Endothelial cell of umbilical vein (primary cell): ENCODE measurements around the gene MRM2. TPM values are rescaled to one million over a fixed set of nuclear protein-coding genes. Genes with fewer than 3 reads are reported as not detected.

Source experiments
- BruUV-seq: library from RNA; stranded (reverse); fragments of 400-500 nt; replicated peaks from 2 replicates; lab custom pipeline; 2021; lab: Mats Ljungman, UMichigan
- CTCF ChIA-PET: fragments of 300-600, 350-600 bp; sonication (Branson Sonifier 250); formaldehyde crosslinking; loops from one replicate; lab custom pipeline; 2021; ENCODE audit warnings: antibody characterized with exemption, inconsistent platforms; lab: Charles Lee
- POLR2A ChIA-PET: fragments of 300-600, 350-600 bp; sonication (Branson Sonifier 250); formaldehyde crosslinking; loops from one replicate; lab custom pipeline; 2021; ENCODE audit warnings: antibody characterized with exemption, inconsistent platforms; lab: Charles Lee
- DNase-seq: peaks from one replicate; pipeline ENCODE4 v3.0.0-alpha.2; 2011; ENCODE audit warnings: low read depth, low spot score
- FAIRE-seq: peaks from 2 replicates; lab custom pipeline; 2011; peaks lifted over from hg19 to GRCh38; lab: Jason Lieb, UNC
- H2AFZ ChIP-seq: 2 replicates; pipeline ENCODE4 v1.6.0; 2012; ENCODE audit warnings: low read depth, low read length, control low read depth, inconsistent platforms
- H3K27ac ChIP-seq: 2 replicates; pipeline ENCODE4 v1.5.1; 2011; ENCODE audit warnings: low read depth, mild to moderate bottlenecking, control low read depth, low read length, moderate library complexity; ENCODE audit not compliant: insufficient read depth
- H3K27me3 ChIP-seq, 2 experiments: 2 replicates each; pipeline versions ENCODE4 v1.6.0 to v1.6.1; 2011; ENCODE audit warnings: low read length in 2 of 2, mixed read lengths in 1 of 2; ENCODE audit not compliant: control insufficient read depth in 2 of 2, insufficient read depth in 2 of 2
- H3K36me3 ChIP-seq, 2 experiments: 2 replicates in 1 of 2; 3 replicates in 1 of 2; pipeline ENCODE4 v1.5.1; 2011; ENCODE audit warnings: low read length in 2 of 2, mild to moderate bottlenecking in 1 of 2, moderate library complexity in 1 of 2; ENCODE audit not compliant: control insufficient read depth in 2 of 2, insufficient read depth in 2 of 2; ENCODE audit errors: extremely low read depth in 1 of 2
- H3K4me1 ChIP-seq: 3 replicates; pipeline ENCODE4 v1.5.1; 2011; ENCODE audit warnings: mild to moderate bottlenecking, low read length; ENCODE audit not compliant: control insufficient read depth, insufficient read depth; ENCODE audit errors: extremely low read depth
- H3K4me2 ChIP-seq: 2 replicates; pipeline ENCODE4 v1.6.1; 2011; ENCODE audit warnings: low read length, control low read depth, mixed read lengths; ENCODE audit not compliant: insufficient read depth
- H3K4me3 ChIP-seq, 3 experiments: fragments of 200-600 bp in 1 of 3; sonication (generic), shearing (Covaris generic) in 1 of 3; replicated peaks in 1 of 3; 2 replicates each; pipeline ENCODE4 v1.5.1; 2011 to 2016; ENCODE audit warnings: control low read depth in 3 of 3, low read length in 3 of 3, mild to moderate bottlenecking in 2 of 3, inconsistent platforms in 1 of 3, low read depth in 1 of 3, moderate library complexity in 1 of 3; ENCODE audit not compliant: insufficient read depth in 1 of 3
- H3K79me2 ChIP-seq: 2 replicates; pipeline ENCODE4 v1.6.0; 2012; ENCODE audit warnings: low read length, inconsistent platforms; ENCODE audit not compliant: control insufficient read depth, insufficient read depth
- H3K9ac ChIP-seq: replicated peaks from 2 replicates; pipeline ENCODE3; 2011; ENCODE audit warnings: low read length, control low read depth; ENCODE audit not compliant: insufficient read depth; ENCODE audit errors: extremely low read depth
- H3K9me1 ChIP-seq: replicated peaks from 3 replicates; pipeline ENCODE4 v1.6.0; 2011; ENCODE audit warnings: mild to moderate bottlenecking, low read length; ENCODE audit not compliant: control insufficient read depth, insufficient read depth; ENCODE audit errors: extremely low read depth
- H3K9me3 ChIP-seq: replicated peaks from 2 replicates; pipeline ENCODE4 v1.5.1; 2012; ENCODE audit warnings: low read length, inconsistent platforms; ENCODE audit not compliant: control insufficient read depth, insufficient read depth
- H4K20me1 ChIP-seq: replicated peaks from 2 replicates; pipeline ENCODE3; 2011; ENCODE audit warnings: mild to moderate bottlenecking, low read length; ENCODE audit not compliant: control insufficient read depth, insufficient read depth; ENCODE audit errors: extremely low read depth
- CTCF ChIP-seq, 2 donors: IDR thresholded peaks; 1 replicate in 1 of 2; 2 replicates in 1 of 2; pipeline ENCODE4 v1.5.1; 2011; ENCODE audit warnings: low read length in 2 of 2, mild to moderate bottlenecking in 2 of 2, moderate library complexity in 2 of 2, control low read depth in 1 of 2, inconsistent platforms in 1 of 2, low read depth in 1 of 2; ENCODE audit not compliant: insufficient read depth in 1 of 2; ENCODE audit errors: extremely low read depth in 1 of 2
- EZH2 ChIP-seq: IDR thresholded peaks from 2 replicates; pipeline ENCODE4 v1.6.1; 2012; ENCODE audit warnings: borderline replicate concordance, low read depth, mild to moderate bottlenecking, moderate library complexity, low read length, inconsistent platforms; ENCODE audit not compliant: severe bottlenecking
- FOS ChIP-seq: IDR thresholded peaks from 2 replicates; pipeline ENCODE4 v1.6.1; 2011; ENCODE audit warnings: mild to moderate bottlenecking, low read length, moderate library complexity, borderline replicate concordance; ENCODE audit not compliant: insufficient read depth
- GATA2 ChIP-seq: IDR thresholded peaks from 2 replicates; pipeline ENCODE4 v1.7.0; 2011; ENCODE audit warnings: low read depth, mild to moderate bottlenecking, moderate library complexity, mixed read lengths, low read length; ENCODE audit not compliant: insufficient read length, insufficient read depth
- JUN ChIP-seq: IDR thresholded peaks from 2 replicates; pipeline ENCODE4 v1.6.1; 2011; ENCODE audit warnings: borderline replicate concordance, low read depth; ENCODE audit not compliant: insufficient read length, insufficient read depth
- MAX ChIP-seq: IDR thresholded peaks from 2 replicates; pipeline ENCODE4 v1.6.1; 2011; ENCODE audit not compliant: insufficient read depth, insufficient read length
- MYC ChIP-seq: IDR thresholded peaks from one replicate; pipeline ENCODE4 v1.6.1; 2011; ENCODE audit warnings: mild to moderate bottlenecking, low read depth, low read length
- POLR2A ChIP-seq: IDR thresholded peaks from 2 replicates; pipeline ENCODE4 v1.6.1; 2012; ENCODE audit warnings: low read depth, mild to moderate bottlenecking, control low read depth, low read length
- POLR2AphosphoS5 ChIP-seq: IDR thresholded peaks from 2 replicates; pipeline ENCODE4 v1.6.1; 2012; ENCODE audit warnings: low read depth, mild to moderate bottlenecking, control low read depth, low read length, moderate library complexity; ENCODE audit not compliant: insufficient read depth
- dilution Hi-C: fragments of 300-500 bp; cut with MboI; formaldehyde crosslinking; loops from one replicate; pipeline ENCODE4 v1.15.0; 2019; ENCODE audit warnings: low sequenced_read_pairs; ENCODE audit not compliant: extremely low pct_ligation_motif_present
- intact Hi-C: fragments of 100-400 bp; cut with micrococcal nuclease; formaldehyde crosslinking; loops from one replicate; pipeline ENCODE4 v1.10.0; 2022
- polyA plus RNA-seq, 4 experiments: library from polyadenylated mRNA; depleted of rRNA in 3 of 4; stranded (reverse) in 3 of 4; unstranded in 1 of 4; fragments of >200 nt; gene quantifications; 2 replicates each; pipeline versions ENCODE4 v1.2.1 to v1.2.3, GENCODE V29; 2011 to 2012; ENCODE audit warnings: missing spikeins in 1 of 4
- total RNA-seq: library from RNA; stranded (reverse); gene quantifications from 2 replicates; pipeline ENCODE4 v1.2.3, GENCODE V29; 2021

MRM2 gene
- total and polyA plus RNA-seq, 2 donors (not counting 3 experiments of a cell fraction or from before 2014, with no cell fraction given), result 10.6 to 20.8 TPM

- POLR2A ChIA-PET, result no interaction called here
These were observed 22.9 kb downstream of the MRM2 start for GRCh38 chr7:2219136-2219535.

More at GRCh38 chr7:2219136-2219535, 22.9 kb downstream of the MRM2 start:
- FAIRE-seq (no peak), DNase-seq (no peak)
- intact Hi-C loops, result no loop called here
- no peak overlapping the region for H3K4me2 ChIP-seq
- dilution Hi-C loops, result no loop called here
- no TSS peak for BruUV-seq
- H3K4me3 ChIP-seq, result no peak overlapping the region
- no peaks in the 10 kb centered on the region for H3K79me2 ChIP-seq
- no peaks in the 10 kb centered on the region for H3K9me1 ChIP-seq
- H3K27me3 ChIP-seq, result no peaks in the 10 kb centered on the region
- CTCF ChIA-PET, result no interaction called here
- no peaks in the 10 kb centered on the region for H3K4me1 ChIP-seq
- peaks cover 8 to 47% of the 10 kb centered on the region in 2 experiments for H3K36me3 ChIP-seq
- H4K20me1 ChIP-seq, result no peaks in the 10 kb centered on the region
- H3K9me3 ChIP-seq, result no peaks in the 10 kb centered on the region
- H2AFZ ChIP-seq, result no peak overlapping the region
- TF ChIP-seq MAX (no peak), POLR2AphosphoS5 (no peak), GATA2 (no peak), POLR2A (no peak), EZH2 (no peak), MYC (no peak), CTCF (IDR thresholded peaks at IDR 0.05; ENCODE audit: extremely low read depth in 1 of 2, insufficient read depth in 1 of 2, low read depth in 1 of 2, low read length in 2 of 2) (no peak), JUN (no peak), FOS (no peak)
- H3K27ac ChIP-seq, result no peak overlapping the region
- H3K9ac ChIP-seq, result no peak overlapping the region
